Upper lobe of right lung (tissue), 1 donor: Measurements from ENCODE around the gene CNPY2. TPM values are rescaled to one million over a fixed set of nuclear protein-coding genes. Genes with fewer than 3 reads are reported as not detected.

Experiments
- ATAC-seq: fragments of 200-7000 bp; cut with Tn5 transposase; one replicate; pipeline ENCODE4 v1.9.1; 2020; ENCODE audit warnings: mild to moderate bottlenecking, moderate library complexity
- DNase-seq: peaks from one replicate; pipeline ENCODE4 v3.0.0-alpha.2; 2020
- H3K27ac ChIP-seq: fragments of 200-600 bp; one replicate; pipeline ENCODE4 v1.8.0; 2022
- H3K27me3 ChIP-seq: fragments of 200-600 bp; one replicate; pipeline ENCODE4 v1.8.0; 2022; ENCODE audit warnings: mild to moderate bottlenecking
- H3K36me3 ChIP-seq: fragments of 200-600 bp; one replicate; pipeline ENCODE4 v1.8.0; 2022
- H3K4me1 ChIP-seq: fragments of 200-600 bp; one replicate; pipeline ENCODE4 v1.8.0; 2022
- H3K4me3 ChIP-seq: fragments of 200-600 bp; one replicate; pipeline ENCODE4 v1.8.0; 2022; ENCODE audit warnings: mild to moderate bottlenecking
- H3K9me3 ChIP-seq: fragments of 200-600 bp; one replicate; pipeline ENCODE4 v1.8.0; 2022
- CTCF ChIP-seq: fragments of 200-600 bp; IDR thresholded peaks from one replicate; pipeline ENCODE4 v1.8.0; 2022; ENCODE audit warnings: antibody characterized with exemption
- intact Hi-C: fragments of 100-400 bp; cut with DNase I; formaldehyde crosslinking; loops from one replicate; pipeline ENCODE4 v1.11.0; 2022
- long read RNA-seq: library from polyadenylated mRNA; unstranded; transcript quantifications from one replicate; pipeline ENCODE4 v2.0.0, GENCODE V29; 2021
- total RNA-seq: library from RNA; stranded (reverse); fragmentation: NEBNext Ultra II Directional; extraction: Animal tissue kit (Norgen Biotek cat#: 25700); gene quantifications from one replicate; pipeline ENCODE4 v1.2.1, GENCODE V29; 2021
- donor health status: DM: no; HTN: yes; CAD: no; lungs with severe emphysema.

Gene CNPY2
- 101 TPM for total RNA-seq
- long read RNA-seq, transcript CNPY2-201 (6 exons, 1,214 nt), result major isoform, 37 of 50 reads
- long read RNA-seq, transcript CNPY2-206 (3 exons, 817 nt), result minor isoform, 6 of 50 reads
- long read RNA-seq, partial matches to known transcripts, result 0 of 50 reads
- long read RNA-seq, other reads (novel, unspliced or antisense), result 6 of 50 reads

- H3K4me1 ChIP-seq, result peaks cover 8% of the 10 kb centered on the region
- no peaks in the 10 kb centered on the region for H3K9me3 ChIP-seq
- no peaks in the 10 kb centered on the region for H3K27me3 ChIP-seq
- H3K4me3 ChIP-seq, result peak within 1 kb of the TSS; percentile 93
- DNase-seq (peak; percentile 98), ATAC-seq (peak; percentile 96)
- TF ChIP-seq CTCF, result no peak
- H3K27ac ChIP-seq, result peak within 1 kb of the TSS; percentile 93
- H3K36me3 ChIP-seq, result peaks cover 51% of the 10 kb centered on the region
- intact Hi-C loops, result no loop called here
These were observed at the start of gene CNPY2 for GRCh38 chr12:56315622-56316473. Gene CNPY2 (minus strand): TSS chr12:56315988. CDS start chr12:56315217, 771 bp downstream.

GRCh38 chr12:56362130-56363059 lies 46.6 kb upstream of the CNPY2 start, which contains the start of gene APOF:
Gene APOF (minus strand): TSS chr12:56362857. CDS start chr12:56362745, 112 bp downstream.
- no peak within 1 kb of the TSS for H3K27ac ChIP-seq
- H3K4me3 ChIP-seq, result no peak within 1 kb of the TSS
- H3K4me1 ChIP-seq, result peaks cover 20% of the 10 kb centered on the region
- H3K27me3 ChIP-seq, result no peaks in the 10 kb centered on the region
- no peak for TF ChIP-seq CTCF
- intact Hi-C loops, result no loop called here
- H3K36me3 ChIP-seq, result no peaks in the 10 kb centered on the region
- ATAC-seq (no peak), DNase-seq (no peak)
- no peaks in the 10 kb centered on the region for H3K9me3 ChIP-seq

- DNase-seq (no peak), ATAC-seq (no peak)
- Histone ChIP-seq H3K4me1 (peaks cover 22% of the 10 kb centered on the region), H3K27me3 (no peaks in the 10 kb centered on the region), H3K4me3 (no peak overlapping the region), H3K36me3 (peaks cover 3% of the 10 kb centered on the region), H3K27ac (no peak overlapping the region), H3K9me3 (no peaks in the 10 kb centered on the region)
- TF ChIP-seq CTCF, result no peak
- intact Hi-C loops, result no loop called here
These were observed 45.8 kb upstream of the CNPY2 start for GRCh38 chr12:56361487-56362129.

GRCh38 chr12:56359851-56360767 lies 44.3 kb upstream of the CNPY2 start, which contains the start of gene STAT2:
Gene STAT2 (minus strand): TSS chr12:56360107. CDS start chr12:56356571, 3,536 bp downstream.
- H3K4me3 ChIP-seq, result peak within 1 kb of the TSS; percentile 94
- peaks cover 22% of the 10 kb centered on the region for H3K4me1 ChIP-seq
- intact Hi-C loops, result no loop called here
- H3K27ac ChIP-seq, result peak within 1 kb of the TSS; percentile 98
- no peaks in the 10 kb centered on the region for H3K9me3 ChIP-seq
- ATAC-seq (peak; percentile 99), DNase-seq (peak; percentile 100)
- peaks cover 18% of the 10 kb centered on the region for H3K36me3 ChIP-seq
- TF ChIP-seq CTCF, result no peak
- no peaks in the 10 kb centered on the region for H3K27me3 ChIP-seq
